Esophagus squamous epithelium (tissue), 4 donors: ENCODE data around the gene B3GNT7.
"Not testable (repeated sequence)": the region's sequence is repeated elsewhere in the genome, so short reads cannot be mapped to it uniquely, and the experiment has no call there.

ENCODE experiments used
- POLR2A ChIP-seq, 4 donors: fragments of 450-650 bp; IDR thresholded peaks; one replicate each; pipeline ENCODE4 v1.6.1; 2017; ENCODE audit warnings: antibody characterized with exemption in 4 of 4, mild to moderate bottlenecking in 4 of 4, moderate library complexity in 3 of 4
- TF ChIP-seq, protein P1 (sequence below), 6 experiments: fragments of 450-650 bp in 4 of 6; fragments of 200-600 bp in 2 of 6; sonication (generic) in 2 of 6; IDR thresholded peaks; one replicate each; pipeline ENCODE4 v1.5.1; 2016 to 2019; ENCODE audit warnings: antibody characterized with exemption in 6 of 6, mild to moderate bottlenecking in 4 of 6, moderate library complexity in 4 of 6

DNA sequence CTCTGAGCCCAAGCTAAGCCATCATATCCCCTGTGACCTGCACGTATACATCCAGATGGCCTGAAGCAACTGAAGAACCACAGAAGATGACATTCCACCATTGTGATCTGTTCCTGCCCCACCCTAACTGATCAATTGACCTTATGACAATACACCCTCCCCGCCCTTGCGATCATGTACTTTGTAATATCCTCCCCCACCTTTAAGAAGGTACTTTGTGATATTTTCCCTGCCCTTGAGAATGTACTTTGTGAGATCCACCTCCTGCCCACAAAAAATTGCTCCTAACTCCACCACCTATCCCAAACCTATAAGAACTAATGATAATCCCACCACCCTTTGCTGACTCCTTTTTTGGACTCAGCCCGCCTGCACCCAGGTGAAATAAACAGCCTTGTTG lies 34.9 kb downstream of the B3GNT7 start:
- TF ChIP-seq POLR2A (IDR thresholded peaks at IDR 0.05): not testable (repeated sequence)
- TF ChIP-seq, protein P1, sequence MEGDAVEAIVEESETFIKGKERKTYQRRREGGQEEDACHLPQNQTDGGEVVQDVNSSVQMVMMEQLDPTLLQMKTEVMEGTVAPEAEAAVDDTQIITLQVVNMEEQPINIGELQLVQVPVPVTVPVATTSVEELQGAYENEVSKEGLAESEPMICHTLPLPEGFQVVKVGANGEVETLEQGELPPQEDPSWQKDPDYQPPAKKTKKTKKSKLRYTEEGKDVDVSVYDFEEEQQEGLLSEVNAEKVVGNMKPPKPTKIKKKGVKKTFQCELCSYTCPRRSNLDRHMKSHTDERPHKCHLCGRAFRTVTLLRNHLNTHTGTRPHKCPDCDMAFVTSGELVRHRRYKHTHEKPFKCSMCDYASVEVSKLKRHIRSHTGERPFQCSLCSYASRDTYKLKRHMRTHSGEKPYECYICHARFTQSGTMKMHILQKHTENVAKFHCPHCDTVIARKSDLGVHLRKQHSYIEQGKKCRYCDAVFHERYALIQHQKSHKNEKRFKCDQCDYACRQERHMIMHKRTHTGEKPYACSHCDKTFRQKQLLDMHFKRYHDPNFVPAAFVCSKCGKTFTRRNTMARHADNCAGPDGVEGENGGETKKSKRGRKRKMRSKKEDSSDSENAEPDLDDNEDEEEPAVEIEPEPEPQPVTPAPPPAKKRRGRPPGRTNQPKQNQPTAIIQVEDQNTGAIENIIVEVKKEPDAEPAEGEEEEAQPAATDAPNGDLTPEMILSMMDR (IDR thresholded peaks at IDR 0.05): not testable (repeated sequence)
